GM13976 (cell line): ENCODE measurements around the gene MAJIN.

Source experiments
- DNase-seq: peaks from one replicate; pipeline ENCODE4 v3.0.0; 2012; ENCODE audit warnings: low spot score
- in situ Hi-C: fragments of 300-500 bp; cut with MboI; formaldehyde crosslinking; loops from one replicate; pipeline ENCODE4 v1.12.0; 2022; ENCODE audit warnings: low sequenced_read_pairs, mixed read lengths, inconsistent platforms; ENCODE audit not compliant: unreplicated experiment
- TF ChIP-seq, protein P1 (sequence below): IDR thresholded peaks from 2 replicates; pipeline ENCODE4 v1.5.1; 2012; ENCODE audit warnings: borderline replicate concordance, mild to moderate bottlenecking; ENCODE audit not compliant: insufficient read depth; ENCODE audit errors: extremely low read depth, missing control alignments, control extremely low read depth

Gene MAJIN

DNA sequence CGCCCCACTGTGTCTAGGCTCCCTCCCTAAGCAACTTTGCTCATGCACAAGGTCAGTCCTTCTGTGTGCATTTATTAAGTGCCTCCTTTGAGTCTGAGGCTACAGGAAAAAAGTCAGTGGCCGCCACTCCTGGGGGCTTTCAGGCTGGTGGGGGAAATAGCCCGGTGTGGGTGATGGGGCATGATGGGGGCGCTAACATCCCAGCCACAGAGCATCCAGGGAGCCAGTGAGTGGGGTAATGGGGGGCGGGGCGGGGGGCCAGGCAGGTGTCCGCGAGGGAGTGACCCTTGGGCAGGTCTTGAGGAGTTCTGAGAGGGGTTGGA is 83.5 kb downstream of the MAJIN start:
- in situ Hi-C loops: no loop called here
- TF ChIP-seq, protein P1, sequence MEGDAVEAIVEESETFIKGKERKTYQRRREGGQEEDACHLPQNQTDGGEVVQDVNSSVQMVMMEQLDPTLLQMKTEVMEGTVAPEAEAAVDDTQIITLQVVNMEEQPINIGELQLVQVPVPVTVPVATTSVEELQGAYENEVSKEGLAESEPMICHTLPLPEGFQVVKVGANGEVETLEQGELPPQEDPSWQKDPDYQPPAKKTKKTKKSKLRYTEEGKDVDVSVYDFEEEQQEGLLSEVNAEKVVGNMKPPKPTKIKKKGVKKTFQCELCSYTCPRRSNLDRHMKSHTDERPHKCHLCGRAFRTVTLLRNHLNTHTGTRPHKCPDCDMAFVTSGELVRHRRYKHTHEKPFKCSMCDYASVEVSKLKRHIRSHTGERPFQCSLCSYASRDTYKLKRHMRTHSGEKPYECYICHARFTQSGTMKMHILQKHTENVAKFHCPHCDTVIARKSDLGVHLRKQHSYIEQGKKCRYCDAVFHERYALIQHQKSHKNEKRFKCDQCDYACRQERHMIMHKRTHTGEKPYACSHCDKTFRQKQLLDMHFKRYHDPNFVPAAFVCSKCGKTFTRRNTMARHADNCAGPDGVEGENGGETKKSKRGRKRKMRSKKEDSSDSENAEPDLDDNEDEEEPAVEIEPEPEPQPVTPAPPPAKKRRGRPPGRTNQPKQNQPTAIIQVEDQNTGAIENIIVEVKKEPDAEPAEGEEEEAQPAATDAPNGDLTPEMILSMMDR: no peak
- DNase-seq: no peak
